Amniotic epithelial cell (primary cell): ENCODE results near the gene SH2B3.

Experiments used
- DNase-seq: peaks from one replicate; pipeline ENCODE4 v3.0.0-alpha.2; 2010; ENCODE audit warnings: low read depth

Gene SH2B3

GRCh38 chr12:111428081-111428727, 22.5 kb downstream of the SH2B3 start:
- no peak for DNase-seq

- DNase-seq: no peak
Observed at GRCh38 chr12:111428728-111429175, 23.0 kb downstream of the SH2B3 start.

GRCh38 chr12:111429828-111430432, 24.2 kb downstream of the SH2B3 start:
- DNase-seq: no peak

GRCh38 chr12:111430433-111431353, 25.0 kb downstream of the SH2B3 start:
- no peak for DNase-seq

GRCh38 chr12:111431772-111432171, 26.0 kb downstream of the SH2B3 start:
- DNase-seq: peak; percentile 56

GRCh38 chr12:111434049-111434448, 28.3 kb downstream of the SH2B3 start:
- no peak for DNase-seq

GRCh38 chr12:111434680-111435338, 29.1 kb downstream of the SH2B3 start:
- peak; percentile 49 for DNase-seq

GRCh38 chr12:111435661-111436201, 30.0 kb downstream of the SH2B3 start:
- no peak for DNase-seq

GRCh38 chr12:111436266-111436665, 30.5 kb downstream of the SH2B3 start:
- no peak for DNase-seq

GRCh38 chr12:111436811-111437210, 31.1 kb downstream of the SH2B3 start:
- DNase-seq: no peak

- peak; percentile 85 for DNase-seq
Observed at GRCh38 chr12:111437816-111438454, 32.2 kb downstream of the SH2B3 start.

GRCh38 chr12:111438481-111438880, 32.8 kb downstream of the SH2B3 start:
- DNase-seq: peak; percentile 76

GRCh38 chr12:111439657-111440151, 34.0 kb downstream of the SH2B3 start:
- DNase-seq: no peak

GRCh38 chr12:111440152-111440551, 34.4 kb downstream of the SH2B3 start:
- DNase-seq: no peak

GRCh38 chr12:111440631-111441030, 34.9 kb downstream of the SH2B3 start:
- DNase-seq: no peak

GRCh38 chr12:111441107-111441928, 35.6 kb downstream of the SH2B3 start:
- DNase-seq: no peak

GRCh38 chr12:111442301-111443045, 36.8 kb downstream of the SH2B3 start:
- no peak for DNase-seq

- no peak for DNase-seq
Observed at GRCh38 chr12:111443086-111443485, 37.4 kb downstream of the SH2B3 start.

GRCh38 chr12:111443586-111443985, 37.9 kb downstream of the SH2B3 start:
- peak; percentile 44 for DNase-seq
